ENCODE data around the gene SH3PXD2A. TPM values are rescaled to one million over a fixed set of nuclear protein-coding genes. Genes with fewer than 3 reads are reported as not detected.

SH3PXD2A gene
- total and polyA plus RNA-seq, 10 donors: 2.6 to 50.0 (median 35.2) TPM

GRCh38 chr10:103564776-103565520 is 290.4 kb downstream of the SH3PXD2A start:
- peaks cover 0 to 23% (median 0%) of the 10 kb centered on the region in 7 donors for H3K27me3 ChIP-seq (replicated peaks in 1 of 7)
- H3K4me3 ChIP-seq: no peak overlapping the region
- no peaks in the 10 kb centered on the region for H3K4me1 ChIP-seq
- H3K36me3 ChIP-seq: no peaks in the 10 kb centered on the region
- 64 to 73% (median 69%) methylated on average over 11 to 12 of the region's 12 CpGs for WGBS, 5 donors
- TF ChIP-seq POLR2AphosphoS5 (IDR thresholded peaks at IDR 0.05) (no peak), CTCF (IDR thresholded peaks at IDR 0.05 in 8 of 11, conservative IDR thresholded peaks at IDR 0.05 in 3 of 11) (peak in 7 of 11 experiments; percentile 5 to 73 (median 50))
- H3K27ac ChIP-seq: no peak overlapping the region
- no peak for DNase-seq
- peaks cover 0 to 8% (median 2%) of the 10 kb centered on the region in 8 donors for H3K9me3 ChIP-seq
- intact Hi-C loops (cut with DNase I; ENCODE audit: low total_unique reads): no loop called here

- TF ChIP-seq POLR2AphosphoS5 (IDR thresholded peaks at IDR 0.05) (no peak), CTCF (IDR thresholded peaks at IDR 0.05 in 8 of 11, conservative IDR thresholded peaks at IDR 0.05 in 3 of 11) (no peak), POLR2A (IDR thresholded peaks at IDR 0.05) (no peak)
- 58 to 83% (median 62%) methylated on average over 1 to 7 of the region's 7 CpGs for WGBS, 5 donors
- intact Hi-C loops (cut with DNase I; ENCODE audit: low total_unique reads): no loop called here
These were observed 291.3 kb downstream of the SH3PXD2A start for GRCh38 chr10:103564116-103564501.

GRCh38 chr10:103563231-103564115 is 291.9 kb downstream of the SH3PXD2A start:
- H3K9me3 ChIP-seq: peaks cover 0 to 8% (median 2%) of the 10 kb centered on the region in 8 donors

More at GRCh38 chr10:103564116-103564501, 291.3 kb downstream of the SH3PXD2A start:
- H3K27ac ChIP-seq: no peak overlapping the region
- no peaks in the 10 kb centered on the region for H3K4me1 ChIP-seq
- peaks cover 0 to 31% (median 0%) of the 10 kb centered on the region in 7 donors for H3K27me3 ChIP-seq (replicated peaks in 1 of 7)
- no peak for DNase-seq
- H3K9me3 ChIP-seq: peaks cover 0 to 8% (median 2%) of the 10 kb centered on the region in 8 donors
- no peaks in the 10 kb centered on the region for H3K36me3 ChIP-seq
- H3K4me3 ChIP-seq: no peak overlapping the region

More at GRCh38 chr10:103563231-103564115, 291.9 kb downstream of the SH3PXD2A start:
- Histone ChIP-seq H3K27ac (no peak overlapping the region), H3K27me3 (replicated peaks in 1 of 7) (peaks cover 0 to 37% (median 0%) of the 10 kb centered on the region in 7 donors), H3K4me1 (no peaks in the 10 kb centered on the region), H3K36me3 (no peaks in the 10 kb centered on the region), H3K4me3 (no peak overlapping the region)
- no peak for TF ChIP-seq POLR2AphosphoS5 (IDR thresholded peaks at IDR 0.05)
- TF ChIP-seq POLR2A (IDR thresholded peaks at IDR 0.05): no peak
- TF ChIP-seq CTCF (IDR thresholded peaks at IDR 0.05 in 8 of 11, conservative IDR thresholded peaks at IDR 0.05 in 3 of 11): no peak
- WGBS, 5 donors: 82 to 95% (median 89%) methylated on average over 7 of the region's 7 CpGs
- intact Hi-C loops (cut with DNase I; ENCODE audit: low total_unique reads): no loop called here
- DNase-seq: no peak
